Neuronal stem cell (in vitro differentiated cells): ENCODE results near the gene SERPINA3.
A peak's percentile ranks its signal among the peaks of the same experiment; 100 is the strongest.

ENCODE experiments used
- DNase-seq: peaks from one replicate; pipeline ENCODE4 v3.0.0-alpha.2; 2013; ENCODE audit warnings: low spot score
- H2AFZ ChIP-seq: one replicate; pipeline ENCODE4 v1.6.1; 2013; ENCODE audit warnings: mild to moderate bottlenecking, low read length, inconsistent platforms
- H2AK5ac ChIP-seq: 2 replicates; pipeline ENCODE4 v1.6.1; 2013; ENCODE audit warnings: low read depth, mild to moderate bottlenecking, inconsistent platforms, low read length, moderate library complexity, mixed read lengths
- H2BK120ac ChIP-seq: 2 replicates; pipeline ENCODE4 v1.6.1; 2013; ENCODE audit warnings: low read depth, mild to moderate bottlenecking, inconsistent platforms, low read length, moderate library complexity, mixed read lengths
- H2BK12ac ChIP-seq: one replicate; pipeline ENCODE4 v1.6.1; 2013; ENCODE audit warnings: low read length, inconsistent platforms
- H2BK15ac ChIP-seq: 2 replicates; pipeline ENCODE4 v1.6.1; 2013; ENCODE audit warnings: mild to moderate bottlenecking, low read length, inconsistent platforms, mixed read lengths
- H2BK5ac ChIP-seq: one replicate; pipeline ENCODE4 v1.6.1; 2013; ENCODE audit warnings: inconsistent platforms, mild to moderate bottlenecking, low read length, moderate library complexity
- H3K14ac ChIP-seq: one replicate; pipeline ENCODE4 v1.6.1; 2013; ENCODE audit warnings: low read length, inconsistent platforms
- H3K18ac ChIP-seq: 2 replicates; pipeline ENCODE4 v1.6.1; 2013; ENCODE audit warnings: low read length, inconsistent platforms
- H3K23ac ChIP-seq: 2 replicates; pipeline ENCODE4 v1.6.1; 2013; ENCODE audit warnings: low read depth, mild to moderate bottlenecking, mixed read lengths, low read length, inconsistent platforms; ENCODE audit not compliant: poor library complexity
- H3K27ac ChIP-seq: replicated peaks from 3 replicates; pipeline ENCODE4 v1.5.1; 2013; ENCODE audit warnings: low read length, inconsistent platforms
- H3K27me3 ChIP-seq, 3 experiments: 2 replicates each; pipeline ENCODE4 v1.6.1; 2013; ENCODE audit warnings: low read length in 3 of 3, mild to moderate bottlenecking in 2 of 3, inconsistent platforms in 1 of 3, low read depth in 1 of 3, mixed read lengths in 1 of 3, moderate library complexity in 1 of 3; ENCODE audit not compliant: control insufficient read depth in 3 of 3, insufficient read depth in 3 of 3
- H3K36me3 ChIP-seq, 2 donors: replicated peaks in 1 of 2; 2 replicates each; pipeline ENCODE4 v1.6.1; 2013; ENCODE audit warnings: low read length in 2 of 2; ENCODE audit not compliant: control insufficient read depth in 2 of 2, insufficient read depth in 2 of 2
- H3K4ac ChIP-seq: 2 replicates; pipeline ENCODE4 v1.6.1; 2013; ENCODE audit warnings: inconsistent platforms, mild to moderate bottlenecking, low read length, moderate library complexity
- H3K4me1 ChIP-seq, 2 donors: 1 replicate in 1 of 2; 2 replicates in 1 of 2; pipeline ENCODE4 v1.6.1; 2013; ENCODE audit warnings: low read length in 2 of 2, low read depth in 1 of 2; ENCODE audit not compliant: control insufficient read depth in 2 of 2, insufficient read depth in 1 of 2
- H3K4me2 ChIP-seq: one replicate; pipeline ENCODE4 v1.6.1; 2013; ENCODE audit warnings: mild to moderate bottlenecking, low read length, inconsistent platforms; ENCODE audit not compliant: insufficient read depth, poor library complexity, severe bottlenecking
- H3K4me3 ChIP-seq, 2 donors: 2 replicates each; pipeline ENCODE4 v1.5.1; 2013; ENCODE audit warnings: low read length in 2 of 2, mild to moderate bottlenecking in 2 of 2, inconsistent platforms in 1 of 2, moderate library complexity in 1 of 2
- H3K79me1 ChIP-seq: one replicate; pipeline ENCODE4 v1.6.1; 2013; ENCODE audit warnings: low read depth, mild to moderate bottlenecking, inconsistent platforms, low read length, moderate library complexity
- H3K9ac ChIP-seq: one replicate; pipeline ENCODE4 v1.6.1; 2013; ENCODE audit warnings: mild to moderate bottlenecking, low read depth, low read length, inconsistent platforms; ENCODE audit not compliant: poor library complexity
- H3K9me3 ChIP-seq, 2 donors: replicated peaks in 1 of 2; 2 replicates each; pipeline versions ENCODE3 to v1.6.1; 2013; ENCODE audit warnings: low read length in 2 of 2, mild to moderate bottlenecking in 2 of 2, inconsistent platforms in 1 of 2, low read depth in 1 of 2, mixed read lengths in 1 of 2, moderate library complexity in 1 of 2; ENCODE audit not compliant: control insufficient read depth in 2 of 2, insufficient read depth in 1 of 2
- H4K8ac ChIP-seq: one replicate; pipeline ENCODE4 v1.6.1; 2013; ENCODE audit warnings: low read depth, mild to moderate bottlenecking, inconsistent platforms, low read length, moderate library complexity
- H4K91ac ChIP-seq: one replicate; pipeline ENCODE4 v1.6.1; 2013; ENCODE audit warnings: low read length, low read depth, mild to moderate bottlenecking, inconsistent platforms; ENCODE audit not compliant: poor library complexity
- WGBS, 2 donors: extraction: QIAGEN DNeasy Blood & Tissue Kit; methylation state at CpG; one replicate each; pipeline ENCODE4 v1.1.7; 2013; ENCODE audit warnings: missing lambda C conversion rate in 2 of 2, mixed read lengths in 1 of 2; ENCODE audit not compliant: insufficient read length in 2 of 2, insufficient replicate concordance in 1 of 2; ENCODE audit errors: extremely low coverage in 2 of 2; 5-methylcytosine and 5-hydroxymethylcytosine counted together

Gene SERPINA3

GRCh38 chr14:94650806-94651805, 38.9 kb downstream of the SERPINA3 start:
- WGBS, 2 donors, result no CpG with 5 or more reads among the region's 9 CpGs
- Histone ChIP-seq H3K27me3 (peaks cover 0 to 2% (median 0%) of the 10 kb centered on the region in 3 experiments), H2AK5ac (no peak overlapping the region), H2BK120ac (no peak overlapping the region), H3K18ac (peak overlapping the region; percentile 42), H2BK5ac (no peak overlapping the region), H4K8ac (no peak overlapping the region), H3K36me3 (no peaks in the 10 kb centered on the region), H3K79me1 (no peaks in the 10 kb centered on the region), H3K4ac (no peak overlapping the region), H3K9ac (no peak overlapping the region), H3K4me2 (no peak overlapping the region), H3K4me1 (peaks cover 0 to 4% of the 10 kb centered on the region in 2 donors), H4K91ac (peak overlapping the region; percentile 83), H3K4me3 (peak overlapping the region in 1 of 2 donors; percentile 13), H3K23ac (peak overlapping the region; percentile 83), H3K14ac (peak overlapping the region; percentile 85), H2BK15ac (no peak overlapping the region), H2BK12ac (no peak overlapping the region), H3K9me3 (no peaks in the 10 kb centered on the region), H3K27ac (no peak overlapping the region), H2AFZ (no peak overlapping the region)
- no peak for DNase-seq

DNA sequence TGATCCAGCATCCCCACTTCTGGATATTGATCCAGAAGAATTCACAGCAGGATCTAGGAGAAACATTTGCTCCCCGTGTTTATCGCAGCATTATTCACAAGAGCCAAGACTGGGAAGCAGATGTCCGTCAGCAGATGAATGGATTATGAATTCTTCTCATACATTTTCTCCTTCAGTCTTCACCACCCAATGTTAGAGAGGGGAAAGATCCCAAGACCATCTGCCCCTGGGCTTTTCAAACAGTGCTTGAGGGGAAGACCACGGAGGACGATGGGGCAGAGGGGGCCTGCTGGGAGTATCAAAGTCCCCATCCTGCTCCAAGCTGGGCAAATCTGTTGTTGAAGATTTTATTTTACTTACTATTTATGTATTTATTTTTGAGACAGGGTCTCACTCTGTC, 41.1 kb downstream of the SERPINA3 start:
- H2BK120ac ChIP-seq, result no peak overlapping the region
- no peak overlapping the region for H3K18ac ChIP-seq
- peaks cover 0 to 4% of the 10 kb centered on the region in 2 donors for H3K4me1 ChIP-seq
- peaks cover 0 to 2% (median 0%) of the 10 kb centered on the region in 3 experiments for H3K27me3 ChIP-seq
- H3K9ac ChIP-seq, result no peak overlapping the region
- no peak overlapping the region for H3K4me3 ChIP-seq
- H2BK12ac ChIP-seq, result no peak overlapping the region
- no peak overlapping the region for H2AFZ ChIP-seq
- DNase-seq, result no peak
- H2AK5ac ChIP-seq, result no peak overlapping the region
- H2BK15ac ChIP-seq, result no peak overlapping the region
- no peak overlapping the region for H4K91ac ChIP-seq
- H3K23ac ChIP-seq, result no peak overlapping the region
- no peak overlapping the region for H2BK5ac ChIP-seq
- H3K36me3 ChIP-seq, result no peaks in the 10 kb centered on the region
- no peaks in the 10 kb centered on the region for H3K79me1 ChIP-seq
- H3K9me3 ChIP-seq, result no peaks in the 10 kb centered on the region
- H3K27ac ChIP-seq, result no peak overlapping the region
- WGBS, 2 donors, result no CpG with 5 or more reads among the region's 5 CpGs
- H3K4me2 ChIP-seq, result no peak overlapping the region
- H3K14ac ChIP-seq, result no peak overlapping the region
- H3K4ac ChIP-seq, result no peak overlapping the region
- H4K8ac ChIP-seq, result no peak overlapping the region

DNA sequence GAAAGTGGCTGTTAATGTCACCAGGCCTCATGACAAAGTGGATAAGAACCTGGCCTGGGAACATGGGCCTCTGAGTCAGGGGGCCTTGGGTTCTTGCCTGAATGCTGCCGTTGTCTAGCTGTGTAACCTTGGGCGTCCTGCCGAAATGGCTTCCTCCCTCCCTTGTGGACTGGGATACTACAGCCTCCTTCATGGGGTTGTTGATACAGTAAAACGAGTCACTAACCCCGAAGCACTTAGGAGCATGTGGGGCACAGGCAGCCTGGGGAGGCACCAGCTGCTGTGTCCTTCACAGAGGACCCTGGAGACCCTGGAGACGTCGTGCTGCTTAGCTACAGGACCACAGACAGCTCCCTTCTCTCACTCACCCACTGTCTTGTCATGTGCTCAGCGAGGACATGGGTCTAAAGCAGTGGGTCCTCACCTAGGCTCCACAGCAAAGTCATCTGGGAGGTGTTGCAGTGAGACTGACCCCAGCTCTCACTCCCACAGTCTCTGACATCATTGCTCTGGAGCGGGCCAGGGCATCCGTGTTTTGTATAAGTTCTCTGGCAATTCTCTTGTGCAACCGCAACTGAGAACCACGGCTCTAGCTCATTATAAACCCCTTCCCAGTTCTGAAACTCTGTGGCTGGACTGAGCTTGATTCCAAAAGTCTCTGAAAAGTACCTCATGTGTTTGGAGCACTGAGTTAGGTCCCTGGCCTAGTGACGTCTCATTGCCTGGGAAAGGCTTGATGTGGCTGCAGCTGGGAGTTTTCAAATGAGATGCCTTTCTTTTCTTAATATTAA, 42.1 kb downstream of the SERPINA3 start:
- H3K79me1 ChIP-seq, result no peaks in the 10 kb centered on the region
- no peak for DNase-seq
- H2BK120ac ChIP-seq, result no peak overlapping the region
- no peak overlapping the region for H3K4me3 ChIP-seq
- H3K9ac ChIP-seq, result no peak overlapping the region
- no peak overlapping the region for H2BK5ac ChIP-seq
- H3K4me1 ChIP-seq, result peaks cover 0 to 4% of the 10 kb centered on the region in 2 donors
- no peak overlapping the region for H4K91ac ChIP-seq
- no CpG with 5 or more reads among the region's 13 CpGs for WGBS, 2 donors
- no peak overlapping the region for H4K8ac ChIP-seq
- H3K27me3 ChIP-seq, result peaks cover 0 to 2% (median 0%) of the 10 kb centered on the region in 3 experiments
- H3K18ac ChIP-seq, result peak overlapping the region; percentile 11
- no peak overlapping the region for H3K27ac ChIP-seq
- no peak overlapping the region for H3K4me2 ChIP-seq
- H3K4ac ChIP-seq, result no peak overlapping the region
- no peak overlapping the region for H2AK5ac ChIP-seq
- H3K9me3 ChIP-seq, result no peaks in the 10 kb centered on the region
- no peak overlapping the region for H3K23ac ChIP-seq
- no peaks in the 10 kb centered on the region for H3K36me3 ChIP-seq
- H3K14ac ChIP-seq, result no peak overlapping the region
- H2BK15ac ChIP-seq, result no peak overlapping the region
- H2BK12ac ChIP-seq, result no peak overlapping the region
- no peak overlapping the region for H2AFZ ChIP-seq
